ENCODE results near the gene WARS2.

The WARS2 gene

GRCh38 chr1:118995312-118996016 is 145.0 kb downstream of the WARS2 start:
- DNase-seq = no peak

- DNase-seq = no peak
These were observed 146.8 kb downstream of the WARS2 start for GRCh38 chr1:118993700-118994026.

GRCh38 chr1:118992868-118993699 is 147.4 kb downstream of the WARS2 start:
- DNase-seq = no peak

- no peak for DNase-seq
These were observed 148.1 kb downstream of the WARS2 start for GRCh38 chr1:118992237-118992825.

- DNase-seq = no peak
These were observed 149.0 kb downstream of the WARS2 start for GRCh38 chr1:118991448-118991847.

- no peak for DNase-seq
These were observed 149.8 kb downstream of the WARS2 start for GRCh38 chr1:118990513-118991152.

GRCh38 chr1:118989878-118990378 is 150.5 kb downstream of the WARS2 start:
- DNase-seq = no peak

- no peak for DNase-seq
These were observed 151.2 kb downstream of the WARS2 start for GRCh38 chr1:118989006-118989815.

- DNase-seq = no peak
These were observed 152.1 kb downstream of the WARS2 start, which contains the start of gene TBX15 for GRCh38 chr1:118988186-118989005. TSS of gene TBX15 (minus strand) at chr1:118988343. CDS start at chr1:118987795, 548 bp downstream.

GRCh38 chr1:118987468-118988185 is 152.8 kb downstream of the WARS2 start:
- DNase-seq = no peak

GRCh38 chr1:118986555-118987467 is 153.6 kb downstream of the WARS2 start:
- DNase-seq = no peak

GRCh38 chr1:118985640-118986554 is 154.6 kb downstream of the WARS2 start:
- no peak for DNase-seq

- no peak for DNase-seq
These were observed 155.5 kb downstream of the WARS2 start for GRCh38 chr1:118984722-118985639.

- DNase-seq = no peak
These were observed 156.2 kb downstream of the WARS2 start for GRCh38 chr1:118984086-118984721.

GRCh38 chr1:118983558-118984041 is 156.9 kb downstream of the WARS2 start:
- no peak for DNase-seq

GRCh38 chr1:118982821-118983557 is 157.5 kb downstream of the WARS2 start:
- no peak for DNase-seq

Data from hematopoietic multipotent progenitor cell treated with erythropoietin and hydrocortisone succinate and interleukin-3 and kit ligand, for 8 days (in vitro differentiated cells).